ENCODE data around the gene LY86. TPM values are rescaled to one million over a fixed set of nuclear protein-coding genes. Genes with fewer than 3 reads are reported as not detected.

The LY86 gene
- total RNA-seq, 1 donor from 2014 or later: not detected

DNA sequence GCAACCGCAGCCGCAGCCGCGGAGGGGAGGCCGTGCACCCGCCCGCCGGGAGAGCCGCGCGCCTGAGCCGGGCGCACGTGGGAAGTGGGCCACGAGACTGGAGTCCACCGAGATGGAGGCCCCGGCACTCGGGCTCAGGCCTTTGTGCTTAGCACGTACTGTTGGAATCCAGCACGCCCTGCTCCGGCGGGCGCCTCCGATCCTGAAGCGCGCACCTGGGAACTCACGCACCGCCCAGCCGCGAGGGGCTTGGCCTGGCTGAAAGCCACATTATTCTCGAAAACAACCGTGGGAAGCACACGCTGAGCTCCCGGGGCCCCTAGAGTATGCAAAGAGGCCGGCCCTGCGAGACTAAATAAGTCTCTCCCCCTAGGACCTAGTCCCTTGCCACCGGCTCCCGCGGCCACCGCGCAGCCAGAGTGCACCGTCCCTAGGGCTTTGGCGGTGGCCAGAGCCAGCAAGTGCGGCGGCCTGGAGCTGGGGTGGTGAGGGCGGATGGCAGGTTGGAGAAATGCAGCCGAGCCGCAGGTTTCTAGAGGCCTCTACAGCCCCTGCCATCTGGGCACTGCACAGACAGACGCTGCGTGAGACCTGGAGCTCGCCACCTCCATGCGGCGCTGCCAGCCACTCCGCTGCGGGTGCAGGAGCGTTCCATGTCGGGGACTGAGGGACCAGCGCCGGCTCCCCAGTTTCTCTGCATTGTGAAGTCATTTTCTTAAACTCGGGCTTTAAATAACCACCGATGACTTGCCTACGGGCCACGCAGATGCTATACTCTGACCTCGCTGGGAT is 42.0 kb upstream of the LY86 start:
- no peaks in the 10 kb centered on the region for H3K36me3 Mint-ChIP-seq
- TF ChIP-seq, protein P1, sequence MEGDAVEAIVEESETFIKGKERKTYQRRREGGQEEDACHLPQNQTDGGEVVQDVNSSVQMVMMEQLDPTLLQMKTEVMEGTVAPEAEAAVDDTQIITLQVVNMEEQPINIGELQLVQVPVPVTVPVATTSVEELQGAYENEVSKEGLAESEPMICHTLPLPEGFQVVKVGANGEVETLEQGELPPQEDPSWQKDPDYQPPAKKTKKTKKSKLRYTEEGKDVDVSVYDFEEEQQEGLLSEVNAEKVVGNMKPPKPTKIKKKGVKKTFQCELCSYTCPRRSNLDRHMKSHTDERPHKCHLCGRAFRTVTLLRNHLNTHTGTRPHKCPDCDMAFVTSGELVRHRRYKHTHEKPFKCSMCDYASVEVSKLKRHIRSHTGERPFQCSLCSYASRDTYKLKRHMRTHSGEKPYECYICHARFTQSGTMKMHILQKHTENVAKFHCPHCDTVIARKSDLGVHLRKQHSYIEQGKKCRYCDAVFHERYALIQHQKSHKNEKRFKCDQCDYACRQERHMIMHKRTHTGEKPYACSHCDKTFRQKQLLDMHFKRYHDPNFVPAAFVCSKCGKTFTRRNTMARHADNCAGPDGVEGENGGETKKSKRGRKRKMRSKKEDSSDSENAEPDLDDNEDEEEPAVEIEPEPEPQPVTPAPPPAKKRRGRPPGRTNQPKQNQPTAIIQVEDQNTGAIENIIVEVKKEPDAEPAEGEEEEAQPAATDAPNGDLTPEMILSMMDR (IDR thresholded peaks at IDR 0.05; ENCODE audit: unreplicated experiment): no peak
- DNase-seq (ENCODE audit: low spot score in 2 of 2, unreplicated experiment in 2 of 2): peak in 1 of 2 experiments; percentile 63
- peaks cover 69% of the 10 kb centered on the region for H3K27me3 Mint-ChIP-seq (ENCODE audit: low read depth)
- H3K4me3 Mint-ChIP-seq: peak overlapping the region; percentile 68
- H3K9me3 Mint-ChIP-seq: peaks cover 7% of the 10 kb centered on the region
- H3K27ac Mint-ChIP-seq: no peak overlapping the region
- H3K4me1 Mint-ChIP-seq: peaks cover 14% of the 10 kb centered on the region

DNA sequence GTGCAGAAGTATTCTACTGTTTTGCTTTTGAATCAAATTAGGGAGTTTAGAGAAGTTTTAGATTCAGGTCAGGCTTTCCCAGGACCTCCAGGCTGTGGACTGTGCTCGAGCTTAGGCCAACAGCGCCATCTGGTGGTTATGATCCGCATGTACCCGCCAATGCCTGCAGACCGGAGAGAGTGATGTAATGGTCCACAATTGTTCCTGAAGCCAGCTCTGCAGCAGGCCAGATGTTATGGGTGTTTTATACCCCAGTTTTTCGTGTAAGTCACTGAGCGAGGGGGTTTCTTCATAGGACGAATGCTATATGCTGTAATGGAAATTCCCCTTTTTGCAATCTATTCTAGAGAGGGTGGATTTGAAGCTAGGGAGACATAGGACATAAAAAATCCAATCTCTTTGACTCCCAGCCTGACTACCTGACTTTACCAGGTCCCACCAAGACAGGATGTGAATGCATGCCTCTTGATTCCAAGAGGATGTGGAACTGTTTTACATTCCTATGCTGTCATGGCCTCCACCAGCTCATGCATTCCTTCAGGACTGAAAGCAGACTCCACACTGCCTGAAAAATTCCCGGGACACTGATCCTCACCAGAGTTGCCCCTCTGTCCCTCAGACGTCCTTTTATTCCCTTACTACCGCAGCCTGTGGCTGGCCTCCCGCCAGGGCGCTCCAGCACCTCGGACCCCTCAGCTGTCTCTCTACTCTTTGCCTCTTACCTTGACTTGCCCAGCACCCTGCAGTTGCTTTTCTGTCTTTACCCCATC is 41.2 kb upstream of the LY86 start:
- H3K27ac Mint-ChIP-seq: no peak overlapping the region
- peak; percentile 74 to 92 for DNase-seq (ENCODE audit: low spot score in 2 of 2, unreplicated experiment in 2 of 2)
- peaks cover 6% of the 10 kb centered on the region for H3K9me3 Mint-ChIP-seq
- H3K4me1 Mint-ChIP-seq: peaks cover 14% of the 10 kb centered on the region
- peak overlapping the region; percentile 68 for H3K4me3 Mint-ChIP-seq
- H3K27me3 Mint-ChIP-seq (ENCODE audit: low read depth): peaks cover 61% of the 10 kb centered on the region
- H3K36me3 Mint-ChIP-seq: no peaks in the 10 kb centered on the region
- TF ChIP-seq, protein P1 (IDR thresholded peaks at IDR 0.05; ENCODE audit: unreplicated experiment): peak; percentile 96

DNA sequence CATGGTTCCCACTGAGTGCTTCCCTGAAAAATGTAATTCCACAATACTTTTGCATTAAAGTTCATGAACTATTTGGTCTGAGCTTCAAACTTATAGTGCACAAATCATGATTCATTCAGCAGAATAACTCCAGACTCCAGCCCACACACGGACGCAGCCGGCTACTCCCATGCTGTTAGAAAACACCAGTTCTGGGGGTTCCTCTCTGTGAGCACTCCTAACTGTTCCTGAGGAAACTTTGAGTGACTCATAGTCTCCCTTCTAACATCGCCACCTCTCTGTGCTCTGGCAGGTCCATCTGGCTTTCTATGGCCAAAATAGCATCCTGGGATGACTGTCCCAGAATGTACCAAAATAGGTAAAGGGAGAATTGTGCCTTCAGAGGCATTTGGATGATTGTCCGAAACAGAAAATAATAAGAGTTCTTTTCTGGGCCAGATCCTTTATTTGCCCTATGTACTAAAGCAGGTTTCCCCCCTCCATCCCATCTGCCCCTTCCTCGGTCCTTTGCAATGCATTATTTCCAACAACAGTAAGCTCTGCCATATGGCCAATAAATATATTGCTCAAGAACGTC is 32.3 kb upstream of the LY86 start:
- peaks cover 4% of the 10 kb centered on the region for H3K9me3 Mint-ChIP-seq
- no peak overlapping the region for H3K27ac Mint-ChIP-seq
- H3K4me3 Mint-ChIP-seq: no peak overlapping the region
- H3K36me3 Mint-ChIP-seq: no peaks in the 10 kb centered on the region
- H3K27me3 Mint-ChIP-seq (ENCODE audit: low read depth): peaks cover 35% of the 10 kb centered on the region
- peaks cover 36% of the 10 kb centered on the region for H3K4me1 Mint-ChIP-seq
- no peak for DNase-seq (ENCODE audit: low spot score in 2 of 2, unreplicated experiment in 2 of 2)
- TF ChIP-seq, protein P1 (IDR thresholded peaks at IDR 0.05; ENCODE audit: unreplicated experiment): no peak

DNA sequence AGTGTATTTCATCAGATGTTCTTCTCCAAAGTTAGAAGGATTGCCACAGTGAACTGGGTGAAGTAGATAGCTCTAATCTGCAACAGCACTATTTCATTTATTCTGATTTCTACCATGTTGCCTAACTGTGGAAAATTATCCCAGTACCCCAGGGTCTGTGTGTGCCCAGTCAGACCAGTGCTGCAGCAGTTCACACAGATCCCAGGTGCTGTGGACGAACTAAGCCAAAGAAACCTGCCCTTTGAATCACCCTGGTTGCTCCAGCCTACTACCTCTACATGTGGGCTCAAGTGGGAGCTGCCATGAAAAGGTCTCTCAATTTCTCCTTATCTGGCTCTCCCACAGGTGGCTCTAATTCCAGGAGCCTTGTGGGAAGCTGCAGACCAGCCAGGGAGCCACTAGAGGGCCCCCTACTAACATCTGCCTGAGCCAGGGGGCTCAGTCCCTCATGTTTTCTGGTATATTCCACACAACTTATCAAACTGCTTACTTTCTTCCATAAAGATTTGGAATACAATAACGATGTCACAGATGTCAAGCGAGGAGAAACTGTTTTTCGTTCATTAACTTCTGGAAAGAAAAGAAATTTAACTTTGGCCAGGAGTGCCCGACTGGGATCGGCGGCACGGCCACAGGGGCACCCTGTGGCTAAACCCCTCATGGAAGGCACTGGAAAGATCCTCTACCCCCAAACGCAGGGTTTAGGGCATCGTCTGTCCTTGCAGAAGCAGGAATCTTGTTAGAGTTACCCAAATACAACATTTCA is 31.6 kb upstream of the LY86 start:
- peaks cover 4% of the 10 kb centered on the region for H3K9me3 Mint-ChIP-seq
- DNase-seq (ENCODE audit: low spot score in 2 of 2, unreplicated experiment in 2 of 2): peak in 1 of 2 experiments; percentile 64

DNA sequence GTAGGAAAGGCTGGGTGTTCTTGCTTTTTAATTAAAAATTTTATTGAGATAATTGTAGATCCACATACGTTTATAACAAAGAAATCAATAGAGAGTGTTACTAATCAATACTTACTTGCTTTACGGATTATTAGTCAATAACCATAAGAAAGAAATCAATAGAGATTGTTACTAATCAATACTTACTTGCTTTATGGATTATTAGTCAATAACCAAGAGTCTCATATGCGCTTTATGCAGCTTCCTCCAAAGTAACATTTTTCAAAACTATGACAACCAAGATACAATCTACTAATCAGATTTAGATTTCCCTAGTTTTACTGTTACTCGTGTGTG is 31.0 kb upstream of the LY86 start:
- Mint-ChIP-seq H3K36me3 (no peaks in the 10 kb centered on the region), H3K27me3 (ENCODE audit: low read depth) (peaks cover 42% of the 10 kb centered on the region), H3K27ac (no peak overlapping the region), H3K4me3 (no peak overlapping the region), H3K4me1 (peaks cover 36% of the 10 kb centered on the region), H3K9me3 (peaks cover 4% of the 10 kb centered on the region)
- no peak for DNase-seq (ENCODE audit: low spot score in 2 of 2, unreplicated experiment in 2 of 2)
- TF ChIP-seq, protein P1 (IDR thresholded peaks at IDR 0.05; ENCODE audit: unreplicated experiment): no peak

More for the DNA sequence above, 31.6 kb upstream of the LY86 start:
- H3K36me3 Mint-ChIP-seq: no peaks in the 10 kb centered on the region
- TF ChIP-seq, protein P1 (IDR thresholded peaks at IDR 0.05; ENCODE audit: unreplicated experiment): peak; percentile 40
- peaks cover 36% of the 10 kb centered on the region for H3K4me1 Mint-ChIP-seq
- H3K27me3 Mint-ChIP-seq (ENCODE audit: low read depth): peaks cover 38% of the 10 kb centered on the region
- H3K27ac Mint-ChIP-seq: no peak overlapping the region
- no peak overlapping the region for H3K4me3 Mint-ChIP-seq

Data from mesothelial cell of epicardium (in vitro differentiated cells).